Measurements from ENCODE around the gene IDE.
"Not testable (repeated sequence)": the region's sequence is repeated elsewhere in the genome, so short reads cannot be mapped to it uniquely, and the experiment has no call there.

The IDE gene

GRCh38 chr10:92483539-92483938 is 90.4 kb downstream of the IDE start:
- DNase-seq = no peak

GRCh38 chr10:92480413-92480812 is 93.5 kb downstream of the IDE start:
- no peak for DNase-seq

GRCh38 chr10:92479547-92479946 is 94.3 kb downstream of the IDE start:
- no peak for DNase-seq

- no peak for DNase-seq
Observed at GRCh38 chr10:92478536-92478935, 95.4 kb downstream of the IDE start.

GRCh38 chr10:92475357-92475868 is 98.5 kb downstream of the IDE start:
- DNase-seq = no peak

- DNase-seq = peak; percentile 8
Observed at GRCh38 chr10:92470026-92470425, 103.9 kb downstream of the IDE start.

- DNase-seq = no peak
Observed at GRCh38 chr10:92464364-92464763, 109.5 kb downstream of the IDE start.

- no peak for DNase-seq
Observed at GRCh38 chr10:92463582-92463981, 110.3 kb downstream of the IDE start.

GRCh38 chr10:92454955-92455354 is 118.9 kb downstream of the IDE start:
- not testable (repeated sequence) for DNase-seq

- DNase-seq = no peak
Observed at GRCh38 chr10:92452313-92452712, 121.6 kb downstream of the IDE start.

- no peak for DNase-seq
Observed at GRCh38 chr10:92451431-92451830, 122.5 kb downstream of the IDE start.

- no peak for DNase-seq
Observed at GRCh38 chr10:92450896-92451295, 123.0 kb downstream of the IDE start.

GRCh38 chr10:92440578-92440977 is 133.3 kb downstream of the IDE start:
- DNase-seq = no peak

GRCh38 chr10:92438220-92438619 is 135.7 kb downstream of the IDE start:
- no peak for DNase-seq

- DNase-seq = no peak
Observed at GRCh38 chr10:92436611-92437010, 137.3 kb downstream of the IDE start.

GRCh38 chr10:92436065-92436464 is 137.8 kb downstream of the IDE start:
- DNase-seq = not testable (repeated sequence)

- no peak for DNase-seq
Observed at GRCh38 chr10:92434385-92434784, 139.5 kb downstream of the IDE start.

GRCh38 chr10:92432596-92432995 is 141.3 kb downstream of the IDE start:
- DNase-seq = no peak

GRCh38 chr10:92430103-92430502 is 143.8 kb downstream of the IDE start:
- DNase-seq = no peak

- no peak for DNase-seq
Observed at GRCh38 chr10:92421550-92421949, 152.3 kb downstream of the IDE start.

GRCh38 chr10:92420546-92421275 is 153.2 kb downstream of the IDE start:
- peak; percentile 31 for DNase-seq

- DNase-seq = peak; percentile 54
Observed at GRCh38 chr10:92419740-92420545, 153.9 kb downstream of the IDE start.

GRCh38 chr10:92418891-92419290 is 155.0 kb downstream of the IDE start:
- no peak for DNase-seq

- DNase-seq = no peak
Observed at GRCh38 chr10:92418221-92418620, 155.7 kb downstream of the IDE start.

Measured in hematopoietic multipotent progenitor cell treated with erythropoietin and hydrocortisone succinate and interleukin-3 and kit ligand, for 8 days (in vitro differentiated cells).